ENCODE results near the gene CHN2.

CHN2 gene

DNA sequence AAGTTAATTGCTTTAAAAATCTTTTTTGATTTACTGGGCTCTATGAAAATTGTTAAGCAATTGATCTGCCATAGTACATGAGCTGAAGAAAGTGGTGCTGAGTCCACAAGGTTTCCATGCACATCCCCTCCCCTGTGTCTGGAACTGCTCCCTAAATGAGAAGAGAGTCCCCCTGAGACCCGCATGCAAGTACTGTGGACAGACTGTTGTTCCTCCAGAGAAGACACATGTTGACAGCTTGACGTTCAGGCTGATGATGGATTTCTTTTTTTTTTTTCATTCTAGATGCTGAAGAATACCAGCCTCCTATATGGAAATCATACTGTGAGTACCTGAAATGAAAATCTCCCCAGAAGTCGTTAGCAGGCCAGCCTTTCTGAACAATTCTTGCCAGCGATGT lies 159.8 kb downstream of the CHN2 start:
- TF ChIP-seq, protein P1, sequence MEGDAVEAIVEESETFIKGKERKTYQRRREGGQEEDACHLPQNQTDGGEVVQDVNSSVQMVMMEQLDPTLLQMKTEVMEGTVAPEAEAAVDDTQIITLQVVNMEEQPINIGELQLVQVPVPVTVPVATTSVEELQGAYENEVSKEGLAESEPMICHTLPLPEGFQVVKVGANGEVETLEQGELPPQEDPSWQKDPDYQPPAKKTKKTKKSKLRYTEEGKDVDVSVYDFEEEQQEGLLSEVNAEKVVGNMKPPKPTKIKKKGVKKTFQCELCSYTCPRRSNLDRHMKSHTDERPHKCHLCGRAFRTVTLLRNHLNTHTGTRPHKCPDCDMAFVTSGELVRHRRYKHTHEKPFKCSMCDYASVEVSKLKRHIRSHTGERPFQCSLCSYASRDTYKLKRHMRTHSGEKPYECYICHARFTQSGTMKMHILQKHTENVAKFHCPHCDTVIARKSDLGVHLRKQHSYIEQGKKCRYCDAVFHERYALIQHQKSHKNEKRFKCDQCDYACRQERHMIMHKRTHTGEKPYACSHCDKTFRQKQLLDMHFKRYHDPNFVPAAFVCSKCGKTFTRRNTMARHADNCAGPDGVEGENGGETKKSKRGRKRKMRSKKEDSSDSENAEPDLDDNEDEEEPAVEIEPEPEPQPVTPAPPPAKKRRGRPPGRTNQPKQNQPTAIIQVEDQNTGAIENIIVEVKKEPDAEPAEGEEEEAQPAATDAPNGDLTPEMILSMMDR (IDR thresholded peaks at IDR 0.05): no peak
- Histone ChIP-seq H3K27ac (no peak overlapping the region), H3K9me3 (no peaks in the 10 kb centered on the region), H3K4me1 (no peaks in the 10 kb centered on the region), H3K36me3 (no peaks in the 10 kb centered on the region), H3K4me3 (no peak overlapping the region), H3K27me3 (no peaks in the 10 kb centered on the region)
- intact Hi-C loops (cut with DNase I; ENCODE audit: low total_unique reads): no loop called here
- no peak for DNase-seq

DNA sequence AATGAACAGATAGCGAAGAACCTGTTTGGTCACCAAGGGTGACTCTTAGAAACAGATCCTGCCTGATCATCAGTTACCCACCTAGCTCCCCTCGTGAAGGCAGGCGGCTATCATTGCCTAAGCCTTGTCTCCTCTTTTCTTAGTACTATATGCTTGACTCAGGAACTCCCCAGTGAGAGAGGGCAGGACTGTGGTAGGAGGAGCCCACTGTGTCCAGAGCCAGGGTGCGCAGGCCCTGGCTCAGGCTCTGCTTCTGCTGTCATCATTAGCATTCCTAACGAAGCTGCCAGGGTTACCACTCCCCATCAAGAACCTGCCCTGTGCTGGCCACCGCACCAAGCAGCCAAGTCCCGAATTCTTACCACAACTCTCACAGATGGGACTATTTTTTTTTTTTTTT lies 160.8 kb downstream of the CHN2 start:
- Histone ChIP-seq H3K9me3 (no peaks in the 10 kb centered on the region), H3K4me1 (no peaks in the 10 kb centered on the region), H3K27ac (no peak overlapping the region), H3K36me3 (no peaks in the 10 kb centered on the region), H3K27me3 (no peaks in the 10 kb centered on the region), H3K4me3 (no peak overlapping the region)
- no peak for DNase-seq
- intact Hi-C loops (cut with DNase I; ENCODE audit: low total_unique reads): no loop called here
- TF ChIP-seq, protein P1 (IDR thresholded peaks at IDR 0.05): no peak

DNA sequence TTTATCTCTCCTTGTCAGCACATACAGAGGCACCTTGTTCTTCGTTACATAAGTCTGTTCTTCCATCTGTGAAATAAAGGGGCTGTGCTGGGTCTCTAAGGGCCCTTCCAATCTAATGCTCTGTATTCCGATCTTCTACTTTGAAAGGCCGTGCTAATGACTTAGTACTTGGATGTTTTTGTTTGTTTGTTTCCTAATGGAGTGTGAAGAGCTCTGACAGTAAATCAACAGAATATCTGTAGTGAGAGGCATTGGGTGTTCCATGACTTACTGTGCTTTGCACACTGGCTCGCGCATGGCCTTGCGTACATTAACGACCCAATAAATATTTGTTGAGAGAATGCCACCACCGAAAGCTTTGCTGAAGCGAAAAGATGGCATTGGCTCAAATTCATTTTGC lies 162.1 kb downstream of the CHN2 start:
- Histone ChIP-seq H3K27ac (no peak overlapping the region), H3K9me3 (no peaks in the 10 kb centered on the region), H3K36me3 (no peaks in the 10 kb centered on the region), H3K4me1 (no peaks in the 10 kb centered on the region), H3K4me3 (no peak overlapping the region), H3K27me3 (no peaks in the 10 kb centered on the region)
- TF ChIP-seq, protein P1 (IDR thresholded peaks at IDR 0.05): no peak
- DNase-seq: no peak
- intact Hi-C loops (cut with DNase I; ENCODE audit: low total_unique reads): no loop called here

DNA sequence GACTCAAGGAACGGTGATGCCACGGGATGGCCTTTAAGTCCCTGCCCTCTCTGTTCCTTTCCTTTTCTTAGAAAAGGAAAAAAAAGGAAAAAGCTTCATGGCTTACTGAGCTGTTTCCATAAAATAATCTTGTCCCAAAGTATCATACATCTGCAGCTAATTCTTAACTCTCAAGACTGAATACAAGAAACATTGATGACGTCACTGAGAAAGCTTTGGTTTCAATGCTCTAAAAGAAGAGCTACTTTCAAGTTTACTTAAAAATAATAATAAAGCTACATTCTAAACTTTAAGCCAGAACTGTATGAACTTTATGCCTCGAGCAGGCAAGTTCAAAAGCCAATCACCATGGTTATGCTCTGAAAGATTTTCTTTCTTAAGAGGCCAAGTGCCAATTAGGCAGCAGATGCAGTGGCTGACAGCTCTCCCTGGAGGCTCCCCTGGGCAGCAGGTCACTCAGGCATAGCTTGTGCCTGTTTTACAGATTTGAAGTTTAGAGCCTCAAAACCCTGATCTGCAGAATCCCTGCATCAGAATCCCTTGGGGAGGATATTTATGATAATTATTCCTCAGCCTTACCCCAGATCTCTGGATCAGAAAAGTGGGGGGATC lies 165.0 kb downstream of the CHN2 start:
- DNase-seq: no peak
- intact Hi-C loops (cut with DNase I; ENCODE audit: low total_unique reads): no loop called here
- Histone ChIP-seq H3K27me3 (no peaks in the 10 kb centered on the region), H3K4me1 (no peaks in the 10 kb centered on the region), H3K4me3 (no peak overlapping the region), H3K27ac (no peak overlapping the region), H3K36me3 (no peaks in the 10 kb centered on the region), H3K9me3 (no peaks in the 10 kb centered on the region)
- TF ChIP-seq, protein P1 (IDR thresholded peaks at IDR 0.05): no peak

DNA sequence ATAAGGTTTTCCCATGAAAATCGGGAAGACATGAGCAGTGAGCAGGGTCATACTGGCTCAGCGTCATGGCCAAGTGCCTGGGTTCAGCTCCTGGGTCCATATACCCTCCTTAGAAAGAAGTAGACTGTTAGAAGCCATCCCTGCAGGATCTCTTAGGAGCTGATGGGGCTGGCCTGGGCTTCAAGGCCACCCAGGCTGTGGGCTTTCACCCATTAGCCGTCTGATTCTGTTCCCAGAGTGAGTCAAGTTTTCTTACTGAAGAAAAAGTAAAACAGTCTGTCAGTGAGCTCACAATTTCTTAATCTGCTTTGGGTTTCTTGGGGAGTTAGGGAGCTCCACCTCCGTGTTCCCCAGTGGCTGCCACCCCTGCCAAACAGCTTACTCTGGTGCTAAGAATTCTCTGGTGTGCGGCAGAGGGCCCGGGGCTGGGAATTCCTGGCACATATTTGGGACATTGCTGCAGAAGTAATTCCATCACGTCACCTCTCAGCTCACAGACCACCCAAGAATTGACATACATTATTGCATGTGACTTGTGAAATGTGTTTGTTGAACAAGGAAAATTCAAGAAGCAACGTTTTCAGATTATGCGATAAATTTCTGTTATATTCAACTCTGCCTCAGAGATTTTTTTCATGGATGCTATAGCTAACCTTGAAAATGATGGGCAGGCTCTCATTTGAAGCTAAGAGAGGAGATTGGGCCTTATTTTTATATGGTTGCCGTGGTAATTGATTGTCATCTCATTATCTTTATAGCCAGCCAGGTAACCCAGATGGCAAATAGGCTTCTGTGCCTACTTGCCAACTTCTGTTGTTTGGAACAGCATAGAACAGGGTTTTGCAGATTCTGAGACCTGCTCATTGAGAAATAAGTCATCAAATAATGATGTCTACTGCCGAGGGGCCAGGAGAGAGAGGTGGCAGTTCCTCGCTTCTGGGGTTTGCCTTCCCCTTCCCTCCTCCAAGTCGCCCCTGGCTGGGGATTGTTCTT lies 166.4 kb downstream of the CHN2 start:
- no peak for DNase-seq
- no peaks in the 10 kb centered on the region for H3K36me3 ChIP-seq
- no peak overlapping the region for H3K4me3 ChIP-seq
- intact Hi-C loops (cut with DNase I; ENCODE audit: low total_unique reads): no loop called here
- H3K9me3 ChIP-seq: no peaks in the 10 kb centered on the region
- no peaks in the 10 kb centered on the region for H3K4me1 ChIP-seq
- no peak overlapping the region for H3K27ac ChIP-seq
- H3K27me3 ChIP-seq: no peaks in the 10 kb centered on the region
- TF ChIP-seq, protein P1 (IDR thresholded peaks at IDR 0.05): no peak

Data from tibial artery (tissue), 4 donors.